ENCODE measurements around the gene NUBP2.

DNA sequence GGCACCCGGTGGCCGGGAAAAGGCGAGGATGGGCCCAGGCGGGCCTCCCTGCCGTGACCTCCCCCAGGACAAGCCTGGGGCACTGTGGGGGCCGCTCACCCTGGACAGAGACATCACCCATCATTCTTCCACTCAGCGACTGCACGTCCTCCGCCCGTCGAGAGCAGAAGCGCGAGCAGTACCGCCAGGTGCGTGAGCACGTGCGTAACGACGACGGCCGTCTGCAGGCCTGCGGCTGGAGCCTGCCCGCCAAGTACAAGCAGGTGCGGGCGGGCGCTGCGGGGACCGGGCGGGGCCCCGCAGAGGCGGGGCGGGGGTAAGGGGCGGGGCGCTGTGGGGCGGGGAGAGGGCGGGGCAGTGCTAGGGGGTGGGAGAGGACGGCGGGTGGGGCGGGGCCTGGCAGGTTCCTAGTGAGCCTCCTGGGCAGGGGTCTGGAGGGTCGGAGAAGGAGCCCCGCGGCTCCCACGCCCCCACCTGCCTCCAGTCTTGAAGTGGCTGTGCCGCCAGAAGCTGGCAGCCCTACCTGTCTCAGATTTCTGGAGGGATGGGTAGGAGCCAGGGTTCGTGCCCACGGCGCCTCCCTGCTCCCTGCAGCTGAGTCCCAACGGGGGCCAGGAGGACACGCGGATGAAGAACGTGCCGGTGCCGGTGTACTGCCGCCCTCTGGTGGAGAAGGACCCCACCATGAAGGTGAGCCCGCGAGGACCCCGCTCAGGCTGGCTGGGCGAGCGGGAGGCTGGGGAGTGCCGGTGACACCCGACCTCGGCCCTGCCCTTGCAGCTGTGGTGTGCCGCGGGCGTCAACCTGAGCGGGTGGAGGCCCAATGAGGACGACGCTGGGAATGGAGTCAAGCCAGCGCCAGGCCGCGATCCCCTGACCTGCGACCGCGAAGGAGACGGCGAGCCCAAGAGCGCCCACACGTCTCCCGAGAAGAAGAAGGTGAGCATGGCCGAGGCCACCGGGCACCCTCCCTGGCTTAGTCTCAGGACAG is 18.9 kb upstream of the NUBP2 start:
- no peak for TF ChIP-seq POLR2A (IDR thresholded peaks at IDR 0.05)
- TF ChIP-seq, protein P1, sequence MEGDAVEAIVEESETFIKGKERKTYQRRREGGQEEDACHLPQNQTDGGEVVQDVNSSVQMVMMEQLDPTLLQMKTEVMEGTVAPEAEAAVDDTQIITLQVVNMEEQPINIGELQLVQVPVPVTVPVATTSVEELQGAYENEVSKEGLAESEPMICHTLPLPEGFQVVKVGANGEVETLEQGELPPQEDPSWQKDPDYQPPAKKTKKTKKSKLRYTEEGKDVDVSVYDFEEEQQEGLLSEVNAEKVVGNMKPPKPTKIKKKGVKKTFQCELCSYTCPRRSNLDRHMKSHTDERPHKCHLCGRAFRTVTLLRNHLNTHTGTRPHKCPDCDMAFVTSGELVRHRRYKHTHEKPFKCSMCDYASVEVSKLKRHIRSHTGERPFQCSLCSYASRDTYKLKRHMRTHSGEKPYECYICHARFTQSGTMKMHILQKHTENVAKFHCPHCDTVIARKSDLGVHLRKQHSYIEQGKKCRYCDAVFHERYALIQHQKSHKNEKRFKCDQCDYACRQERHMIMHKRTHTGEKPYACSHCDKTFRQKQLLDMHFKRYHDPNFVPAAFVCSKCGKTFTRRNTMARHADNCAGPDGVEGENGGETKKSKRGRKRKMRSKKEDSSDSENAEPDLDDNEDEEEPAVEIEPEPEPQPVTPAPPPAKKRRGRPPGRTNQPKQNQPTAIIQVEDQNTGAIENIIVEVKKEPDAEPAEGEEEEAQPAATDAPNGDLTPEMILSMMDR (IDR thresholded peaks at IDR 0.05) = peak in 1 of 6 experiments; percentile 10
